Measurements from ENCODE around the gene GPR107. TPM values are rescaled to one million over a fixed set of nuclear protein-coding genes. Genes with fewer than 3 reads are reported as not detected.
A peak's percentile ranks its signal among the peaks of the same experiment; 100 is the strongest.

GPR107 gene
- total RNA-seq, 1 donor from 2014 or later = 25.5 TPM

- no peaks in the 10 kb centered on the region for H3K36me3 ChIP-seq
- peak overlapping the region; percentile 89 to 92 for H3K4me3 ChIP-seq
- H3K4me1 ChIP-seq = peaks cover 44% of the 10 kb centered on the region
- H3K9me3 ChIP-seq = no peaks in the 10 kb centered on the region
- peak overlapping the region; percentile 97 for H3K27ac ChIP-seq
- TF ChIP-seq POLR2A (IDR thresholded peaks at IDR 0.05) = no peak
- TF ChIP-seq POLR2AphosphoS5 (IDR thresholded peaks at IDR 0.05; ENCODE audit: insufficient read depth in 1 of 2, low read depth in 1 of 2) = peak in 1 of 2 donors; percentile 37
- no peak for TF ChIP-seq CTCF (IDR thresholded peaks at IDR 0.05)
- no peak for DNase-seq (ENCODE audit: extremely low spot score in 2 of 2)
- intact Hi-C loops (cut with DNase I) = no loop called here
- no peaks in the 10 kb centered on the region for H3K27me3 ChIP-seq
Measured at GRCh38 chr9:130041648-130042405, 11.9 kb upstream of the GPR107 start.

- H3K27me3 ChIP-seq = no peaks in the 10 kb centered on the region
- intact Hi-C loops (cut with DNase I) = no loop called here
- H3K36me3 ChIP-seq = no peaks in the 10 kb centered on the region
- H3K27ac ChIP-seq = peak overlapping the region; percentile 97
- H3K4me1 ChIP-seq = peaks cover 44% of the 10 kb centered on the region
- H3K9me3 ChIP-seq = no peaks in the 10 kb centered on the region
- DNase-seq (ENCODE audit: extremely low spot score in 2 of 2) = no peak
- peak overlapping the region; percentile 89 to 92 for H3K4me3 ChIP-seq
- no peak for TF ChIP-seq POLR2AphosphoS5 (IDR thresholded peaks at IDR 0.05; ENCODE audit: insufficient read depth in 1 of 2, low read depth in 1 of 2)
Measured at GRCh38 chr9:130042406-130042884, 11.3 kb upstream of the GPR107 start.

GRCh38 chr9:130042885-130043653 lies 10.6 kb upstream of the GPR107 start, which contains the start of gene FNBP1:
TSS of gene FNBP1 (minus strand) at chr9:130043189. CDS start at chr9:130042975, 214 bp downstream.
- no peaks in the 10 kb centered on the region for H3K27me3 ChIP-seq
- intact Hi-C loops (cut with DNase I) = loop anchor here (1.0 kb wide), 1 partner anchor 158 kb away; no protein-coding TSS in a partner anchor
- peak in 1 of 2 donors; percentile 90 for TF ChIP-seq POLR2A (IDR thresholded peaks at IDR 0.05)
- TF ChIP-seq CTCF (IDR thresholded peaks at IDR 0.05) = no peak
- peak in 1 of 2 donors; percentile 87 for TF ChIP-seq POLR2AphosphoS5 (IDR thresholded peaks at IDR 0.05; ENCODE audit: insufficient read depth in 1 of 2, low read depth in 1 of 2)
- DNase-seq (ENCODE audit: extremely low spot score in 2 of 2) = no peak
- peak within 1 kb of the TSS; percentile 97 for H3K27ac ChIP-seq
- peaks cover 44% of the 10 kb centered on the region for H3K4me1 ChIP-seq
- H3K9me3 ChIP-seq = no peaks in the 10 kb centered on the region
- H3K4me3 ChIP-seq = peak within 1 kb of the TSS; percentile 89 to 92
- no peaks in the 10 kb centered on the region for H3K36me3 ChIP-seq

GRCh38 chr9:130043654-130044623 lies 9.8 kb upstream of the GPR107 start:
- H3K36me3 ChIP-seq = no peaks in the 10 kb centered on the region
- TF ChIP-seq POLR2AphosphoS5 (IDR thresholded peaks at IDR 0.05; ENCODE audit: insufficient read depth in 1 of 2, low read depth in 1 of 2) = peak in 1 of 2 donors; percentile 26
- no peak for TF ChIP-seq CTCF (IDR thresholded peaks at IDR 0.05)
- H3K9me3 ChIP-seq = no peaks in the 10 kb centered on the region
- DNase-seq (ENCODE audit: extremely low spot score in 2 of 2) = peak in 1 of 2 donors; percentile 89
- no peaks in the 10 kb centered on the region for H3K27me3 ChIP-seq
- peak overlapping the region; percentile 89 to 92 for H3K4me3 ChIP-seq
- peaks cover 44% of the 10 kb centered on the region for H3K4me1 ChIP-seq
- intact Hi-C loops (cut with DNase I) = loop anchor here (1.0 kb wide), 1 partner anchor 159 kb away; no protein-coding TSS in a partner anchor
- peak overlapping the region; percentile 97 for H3K27ac ChIP-seq
